ENCODE measurements around the gene CCDC169. TPM values are rescaled to one million over a fixed set of nuclear protein-coding genes. Genes with fewer than 3 reads are reported as not detected.
A peak's percentile ranks its signal among the peaks of the same experiment; 100 is the strongest.
"Not testable (repeated sequence)": the region's sequence is repeated elsewhere in the genome, so short reads cannot be mapped to it uniquely, and the experiment has no call there.

Gene CCDC169
- total and polyA plus RNA-seq, 2 experiments from 2014 or later: 1.9 to 7.7 TPM

- H3K36me3 ChIP-seq (replicated peaks; ENCODE audit: insufficient read depth, low read depth): no peaks in the 10 kb centered on the region
- DNase-seq (ENCODE audit: low spot score): no peak
- no peaks in the 10 kb centered on the region for H3K9me3 ChIP-seq (ENCODE audit: low read depth)
- H3K27ac ChIP-seq: no peak overlapping the region
- H3K4me2 ChIP-seq: no peak overlapping the region
- H3K79me2 ChIP-seq: no peaks in the 10 kb centered on the region
- WGBS (ENCODE audit: low lambda C conversion rate, missing lambda C conversion rate): 92% methylated on average over 7 of the region's 7 CpGs
- no peaks in the 10 kb centered on the region for H4K20me1 ChIP-seq (ENCODE audit: insufficient read depth, poor library complexity, severe bottlenecking)
- H3K4me3 ChIP-seq: no peak overlapping the region
- no peaks in the 10 kb centered on the region for H3K9me2 ChIP-seq (replicated peaks; ENCODE audit: insufficient read depth)
- H3K4me1 ChIP-seq (ENCODE audit: insufficient read depth): no peaks in the 10 kb centered on the region
- no peaks in the 10 kb centered on the region for H3K27me3 ChIP-seq
- H2AFZ ChIP-seq: no peak overlapping the region
- no peak for TF ChIP-seq EZH2phosphoT487 (IDR thresholded peaks at IDR 0.05; ENCODE audit: low read depth, severe bottlenecking, unreplicated experiment)
- no peak for TF ChIP-seq EZH2 (IDR thresholded peaks at IDR 0.05; ENCODE audit: borderline replicate concordance)
- no peak for TF ChIP-seq CTCF (IDR thresholded peaks at IDR 0.05; ENCODE audit: poor library complexity)
Measured at GRCh38 chr13:36310417-36311108, 12.9 kb upstream of the CCDC169 start.

GRCh38 chr13:36302289-36302688, 4.7 kb upstream of the CCDC169 start:
- no peak for TF ChIP-seq EZH2phosphoT487 (IDR thresholded peaks at IDR 0.05; ENCODE audit: low read depth, severe bottlenecking, unreplicated experiment)
- TF ChIP-seq CTCF (IDR thresholded peaks at IDR 0.05; ENCODE audit: poor library complexity): no peak
- TF ChIP-seq EZH2 (IDR thresholded peaks at IDR 0.05; ENCODE audit: borderline replicate concordance): no peak
- H3K36me3 ChIP-seq (replicated peaks; ENCODE audit: insufficient read depth, low read depth): no peaks in the 10 kb centered on the region
- H3K79me2 ChIP-seq: no peaks in the 10 kb centered on the region
- no peaks in the 10 kb centered on the region for H3K9me3 ChIP-seq (ENCODE audit: low read depth)
- 78% methylated on average over 3 of the region's 3 CpGs for WGBS (ENCODE audit: low lambda C conversion rate, missing lambda C conversion rate)
- no peak overlapping the region for H3K4me2 ChIP-seq
- no peak overlapping the region for H3K27ac ChIP-seq
- H3K9me2 ChIP-seq (replicated peaks; ENCODE audit: insufficient read depth): no peaks in the 10 kb centered on the region
- H3K4me3 ChIP-seq: no peak overlapping the region
- no peaks in the 10 kb centered on the region for H3K27me3 ChIP-seq
- no peak overlapping the region for H2AFZ ChIP-seq
- no peak for DNase-seq (ENCODE audit: low spot score)
- no peaks in the 10 kb centered on the region for H3K4me1 ChIP-seq (ENCODE audit: insufficient read depth)
- H4K20me1 ChIP-seq (ENCODE audit: insufficient read depth, poor library complexity, severe bottlenecking): no peaks in the 10 kb centered on the region

GRCh38 chr13:36299469-36299868, 1.9 kb upstream of the CCDC169 start:
- not testable (repeated sequence) for H4K20me1 ChIP-seq (ENCODE audit: insufficient read depth, poor library complexity, severe bottlenecking); H3K27ac ChIP-seq; H3K4me3 ChIP-seq; H2AFZ ChIP-seq; H3K9me3 ChIP-seq (ENCODE audit: low read depth); H3K27me3 ChIP-seq; H3K79me2 ChIP-seq; H3K4me1 ChIP-seq (ENCODE audit: insufficient read depth); DNase-seq (ENCODE audit: low spot score); H3K4me2 ChIP-seq; H3K9me2 ChIP-seq (replicated peaks; ENCODE audit: insufficient read depth); H3K36me3 ChIP-seq (replicated peaks; ENCODE audit: insufficient read depth, low read depth)
- WGBS (ENCODE audit: low lambda C conversion rate, missing lambda C conversion rate): 57% methylated on average over 3 of the region's 3 CpGs

GRCh38 chr13:36298535-36299068, 988 bp upstream of the CCDC169 start:
- TF ChIP-seq EZH2phosphoT487 (IDR thresholded peaks at IDR 0.05; ENCODE audit: low read depth, severe bottlenecking, unreplicated experiment) (no peak), CTCF (IDR thresholded peaks at IDR 0.05; ENCODE audit: poor library complexity) (no peak), EZH2 (IDR thresholded peaks at IDR 0.05; ENCODE audit: borderline replicate concordance) (no peak)
- peak overlapping the region; percentile 85 for H2AFZ ChIP-seq
- WGBS (ENCODE audit: low lambda C conversion rate, missing lambda C conversion rate): 29% methylated on average over 4 of the region's 4 CpGs
- H3K4me3 ChIP-seq: no peak overlapping the region
- H3K27me3 ChIP-seq: no peaks in the 10 kb centered on the region
- no peaks in the 10 kb centered on the region for H3K9me2 ChIP-seq (replicated peaks; ENCODE audit: insufficient read depth)
- no peaks in the 10 kb centered on the region for H4K20me1 ChIP-seq (ENCODE audit: insufficient read depth, poor library complexity, severe bottlenecking)
- no peaks in the 10 kb centered on the region for H3K4me1 ChIP-seq (ENCODE audit: insufficient read depth)
- H3K79me2 ChIP-seq: peaks cover 6% of the 10 kb centered on the region
- no peak for DNase-seq (ENCODE audit: low spot score)
- H3K9me3 ChIP-seq (ENCODE audit: low read depth): no peaks in the 10 kb centered on the region
- peak overlapping the region; percentile 85 for H3K4me2 ChIP-seq
- peak overlapping the region; percentile 58 for H3K27ac ChIP-seq
- no peaks in the 10 kb centered on the region for H3K36me3 ChIP-seq (replicated peaks; ENCODE audit: insufficient read depth, low read depth)

Data from hepatocyte (in vitro differentiated cells).